HepG2 (cell line): ENCODE measurements around the gene RPS6KC1. TPM values are rescaled to one million over a fixed set of nuclear protein-coding genes. Genes with fewer than 3 reads are reported as not detected.
A peak's percentile ranks its signal among the peaks of the same experiment; 100 is the strongest.

ENCODE experiments used
- ADNP ChIP-seq: sonication (generic); formaldehyde crosslinking; IDR thresholded peaks from 2 replicates; pipeline ENCODE4 v1.4.0; 2020; ENCODE audit warnings: missing genetic modification reagents
- AKAP8 ChIP-seq: sonication (generic); formaldehyde crosslinking; IDR thresholded peaks from 2 replicates; pipeline ENCODE4 v1.5.1; 2020; ENCODE audit warnings: mild to moderate bottlenecking, missing genetic modification reagents
- BATF2 ChIP-seq: sonication (generic); formaldehyde crosslinking; IDR thresholded peaks from 2 replicates; pipeline ENCODE4 v1.8.0; 2022; ENCODE audit warnings: mild to moderate bottlenecking, missing genetic modification reagents, moderate library complexity
- BORCS8-MEF2B ChIP-seq: sonication (generic); formaldehyde crosslinking; IDR thresholded peaks from 2 replicates; pipeline ENCODE4 v1.8.0; 2022; ENCODE audit warnings: mild to moderate bottlenecking, missing genetic modification reagents
- CHD4 ChIP-seq: fragments of 200-600 bp; sonication (generic); IDR thresholded peaks from 2 replicates; pipeline ENCODE4 v1.7.0; 2017; ENCODE audit warnings: mild to moderate bottlenecking, low read length, borderline replicate concordance
- CREM ChIP-seq, 2 experiments: sonication (generic) in 1 of 2; formaldehyde crosslinking in 1 of 2; IDR thresholded peaks; 2 replicates each; pipeline versions ENCODE4 v1.4.0 to v1.6.1; 2016 to 2020; ENCODE audit warnings: antibody characterized with exemption in 1 of 2, mild to moderate bottlenecking in 1 of 2, missing genetic modification reagents in 1 of 2
- DZIP1 ChIP-seq: sonication (generic); formaldehyde crosslinking; IDR thresholded peaks from 2 replicates; pipeline ENCODE4 v1.5.0; 2020; ENCODE audit warnings: mild to moderate bottlenecking, missing genetic modification reagents
- FOSL1 ChIP-seq: sonication (generic); formaldehyde crosslinking; IDR thresholded peaks from 2 replicates; pipeline ENCODE4 v1.9.0; 2021; ENCODE audit warnings: missing genetic modification reagents, borderline replicate concordance
- HOXA7 ChIP-seq: sonication (generic); formaldehyde crosslinking; IDR thresholded peaks from 2 replicates; pipeline ENCODE4 v1.8.1; 2022; ENCODE audit warnings: mild to moderate bottlenecking, missing genetic modification reagents, moderate library complexity
- JDP2 ChIP-seq: sonication (generic); formaldehyde crosslinking; IDR thresholded peaks from 2 replicates; pipeline ENCODE4 v1.8.1; 2022; ENCODE audit warnings: missing genetic modification reagents, borderline replicate concordance
- MIER3 ChIP-seq: IDR thresholded peaks from 2 replicates; pipeline ENCODE4 v1.6.1; 2016; ENCODE audit warnings: missing compliant biosample characterization, borderline replicate concordance
- NFE2 ChIP-seq: sonication (generic); formaldehyde crosslinking; IDR thresholded peaks from 2 replicates; pipeline ENCODE4 v1.4.0; 2020; ENCODE audit warnings: missing genetic modification reagents
- PHF20 ChIP-seq: sonication (generic); formaldehyde crosslinking; IDR thresholded peaks from 2 replicates; pipeline ENCODE4 v1.5.0; 2020; ENCODE audit warnings: mild to moderate bottlenecking, missing genetic modification reagents
- SAFB2 ChIP-seq: sonication (generic); formaldehyde crosslinking; IDR thresholded peaks from 2 replicates; pipeline ENCODE4 v1.5.1; 2020; ENCODE audit warnings: missing genetic modification reagents, low read depth, mild to moderate bottlenecking, borderline replicate concordance
- TBP ChIP-seq: sonication (generic); formaldehyde crosslinking; IDR thresholded peaks from 2 replicates; pipeline ENCODE4 v1.5.0; 2020; ENCODE audit warnings: missing genetic modification reagents
- XBP1 ChIP-seq: sonication (generic); formaldehyde crosslinking; IDR thresholded peaks from 2 replicates; pipeline ENCODE4 v1.5.0; 2020; ENCODE audit warnings: missing genetic modification reagents
- ZBTB14 ChIP-seq: sonication (generic); formaldehyde crosslinking; IDR thresholded peaks from 2 replicates; pipeline ENCODE4 v1.4.0; 2020; ENCODE audit warnings: missing genetic modification reagents
- ZNF234 ChIP-seq: sonication (generic); formaldehyde crosslinking; conservative IDR thresholded peaks from 2 replicates; pipeline ENCODE4 v1.5.1; 2020; ENCODE audit warnings: mild to moderate bottlenecking, missing genetic modification reagents
- ZNF317 ChIP-seq: sonication (generic); formaldehyde crosslinking; IDR thresholded peaks from 2 replicates; pipeline ENCODE4 v1.5.0; 2020; ENCODE audit warnings: mild to moderate bottlenecking, missing genetic modification reagents
- ZNF569 ChIP-seq: sonication (generic); formaldehyde crosslinking; IDR thresholded peaks from 2 replicates; pipeline ENCODE4 v1.5.0; 2020; ENCODE audit warnings: mild to moderate bottlenecking, missing genetic modification reagents, moderate library complexity, borderline replicate concordance
- ZNF580 ChIP-seq: IDR thresholded peaks from 2 replicates; pipeline ENCODE4 v1.6.1; 2016; ENCODE audit warnings: low read depth, borderline replicate concordance
- ZNF740 ChIP-seq: sonication (generic); formaldehyde crosslinking; IDR thresholded peaks from 2 replicates; pipeline ENCODE4 v1.4.0; 2020; ENCODE audit warnings: missing genetic modification reagents
- ZSCAN25 ChIP-seq: sonication (generic); formaldehyde crosslinking; IDR thresholded peaks from 2 replicates; pipeline ENCODE4 v1.8.0; 2022; ENCODE audit warnings: mild to moderate bottlenecking, missing genetic modification reagents
- polyA plus RNA-seq, 8 experiments: library from polyadenylated mRNA; depleted of rRNA in 3 of 8; stranded (reverse) in 7 of 8; unstranded in 1 of 8; fragments of >200 nt; fragmentation: Illumina TruSeq in 4 of 8; extraction: Trizol in 4 of 8; gene quantifications; 2 replicates each; pipeline versions ENCODE4 v1.2.1 to v1.2.3, GENCODE V29; 2011 to 2016; ENCODE audit warnings: low read depth in 4 of 8, missing spikeins in 1 of 8, mixed read lengths in 1 of 8; ENCODE audit not compliant: insufficient read depth in 1 of 8
- total RNA-seq, 5 experiments: library from RNA; depleted of rRNA; stranded (reverse); fragments of >200 nt; fragmentation: Illumina TruSeq; extraction: Trizol; gene quantifications; 2 replicates each; pipeline ENCODE4 v1.2.3, GENCODE V29; 2016; ENCODE audit warnings: low read depth in 1 of 5

RPS6KC1 gene
- total and polyA plus RNA-seq, 2 of the 13 experiments (the other 11 are each of a cell fraction or from before 2014, with no cell fraction given): 11.0 to 25.2 TPM

DNA sequence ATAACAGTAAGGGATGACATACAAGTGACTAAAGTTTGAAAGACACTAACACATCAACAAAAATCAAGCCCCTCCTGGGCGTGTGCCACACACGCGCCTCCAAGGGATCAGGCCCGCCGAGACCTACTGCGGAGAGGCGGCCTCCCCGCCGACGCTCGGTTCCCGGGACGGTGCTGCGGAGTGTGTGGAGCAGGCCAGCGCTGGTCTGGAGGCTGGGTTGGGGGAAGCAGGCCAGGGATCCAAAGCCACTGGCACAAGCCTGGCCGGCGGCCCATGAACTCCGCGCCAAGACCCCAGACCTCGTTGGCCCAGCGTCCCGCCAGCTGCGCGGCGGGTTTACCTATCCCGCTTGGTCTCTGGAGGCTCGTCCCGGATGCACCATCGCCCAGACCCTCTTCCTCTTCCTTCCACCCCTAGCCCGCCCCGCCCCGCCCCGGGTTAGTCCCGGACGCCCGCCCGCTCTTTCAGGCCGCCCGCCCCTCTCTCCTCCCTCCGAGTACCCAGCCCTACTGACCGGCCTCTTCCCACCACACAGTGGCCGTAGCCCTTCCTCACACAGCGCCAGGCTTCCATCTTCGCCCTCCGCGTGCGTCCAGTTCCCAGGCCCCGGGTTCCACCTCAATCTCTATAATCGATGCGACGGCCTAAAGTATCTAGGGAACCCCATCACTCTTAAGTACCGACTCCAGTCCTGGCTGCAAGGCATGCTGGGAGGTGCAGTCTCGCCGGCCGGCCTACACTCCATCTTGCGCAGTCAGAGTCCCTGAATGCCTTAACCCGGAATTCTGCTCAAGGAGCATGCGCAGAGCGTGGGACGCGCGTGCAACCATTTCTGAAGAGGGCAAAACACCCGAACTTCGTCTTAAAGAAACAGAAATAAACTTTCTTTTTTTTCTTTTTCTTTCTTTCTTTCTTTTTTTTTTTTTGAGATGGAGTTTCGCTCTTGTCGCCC is 35.7 kb upstream of the RPS6KC1 start, which contains the start of gene ANGEL2 (continued):
- TF ChIP-seq ZNF740 (CRISPR knock-in tag): peak; percentile 63; the same call in 1 of the 2 replicates
- TF ChIP-seq DZIP1 (CRISPR knock-in tag): peak; percentile 77; the same call in 1 of the 2 replicates
- TF ChIP-seq ZBTB14 (CRISPR knock-in tag): no peak
- TF ChIP-seq CREM (IDR thresholded peaks at IDR 0.05): peak; percentile 77
- TF ChIP-seq CREM (CRISPR knock-in tag; IDR thresholded peaks at IDR 0.05): no peak
- no peak; the same call in 1 of the 2 replicates for TF ChIP-seq ZNF580
- no peak for TF ChIP-seq ZNF569
- TF ChIP-seq TBP (CRISPR knock-in tag): no peak
- no peak for TF ChIP-seq MIER3
- TF ChIP-seq PHF20 (CRISPR knock-in tag): peak; percentile 75
- TF ChIP-seq ZSCAN25 (CRISPR knock-in tag): no peak
- no peak for TF ChIP-seq JDP2 (CRISPR knock-in tag)
- TF ChIP-seq BORCS8-MEF2B: no peak; the same call in 1 of the 2 replicates
- TF ChIP-seq ZNF234 (CRISPR knock-in tag): no peak
- peak; percentile 84; the same call in 1 of the 2 replicates for TF ChIP-seq SAFB2 (CRISPR knock-in tag)
- no peak for TF ChIP-seq ZNF317
- TF ChIP-seq HOXA7: no peak
- no peak for TF ChIP-seq BATF2 (CRISPR knock-in tag)
- TF ChIP-seq XBP1 (CRISPR knock-in tag): no peak
- no peak for TF ChIP-seq NFE2 (CRISPR knock-in tag)
- TF ChIP-seq AKAP8 (CRISPR knock-in tag): no peak
- no peak for TF ChIP-seq CHD4
- TF ChIP-seq FOSL1 (CRISPR knock-in tag): no peak
- no peak for TF ChIP-seq ADNP
